Measurements from ENCODE around the gene DNM2.

DNA sequence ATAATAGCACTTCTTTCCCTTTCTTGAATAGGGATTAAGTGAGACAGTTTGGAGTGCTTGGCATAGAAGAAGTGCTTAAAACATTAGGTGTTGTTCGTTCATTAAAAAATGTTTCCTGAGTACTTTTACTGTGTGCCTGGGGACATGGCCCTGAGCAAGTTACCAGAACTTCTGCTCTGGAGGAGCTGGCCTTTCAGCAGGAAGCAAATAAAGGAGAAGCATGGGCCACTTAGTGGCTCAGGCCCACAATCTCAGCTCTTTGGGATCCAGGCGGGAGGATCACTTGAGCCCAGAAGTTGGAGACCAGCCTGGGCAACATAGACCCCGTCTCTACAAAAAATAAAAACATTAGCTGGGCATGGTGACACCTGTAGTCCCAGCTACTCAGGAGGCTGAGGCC lies 5.7 kb downstream of the DNM2 start:
- TF ChIP-seq, protein P1, sequence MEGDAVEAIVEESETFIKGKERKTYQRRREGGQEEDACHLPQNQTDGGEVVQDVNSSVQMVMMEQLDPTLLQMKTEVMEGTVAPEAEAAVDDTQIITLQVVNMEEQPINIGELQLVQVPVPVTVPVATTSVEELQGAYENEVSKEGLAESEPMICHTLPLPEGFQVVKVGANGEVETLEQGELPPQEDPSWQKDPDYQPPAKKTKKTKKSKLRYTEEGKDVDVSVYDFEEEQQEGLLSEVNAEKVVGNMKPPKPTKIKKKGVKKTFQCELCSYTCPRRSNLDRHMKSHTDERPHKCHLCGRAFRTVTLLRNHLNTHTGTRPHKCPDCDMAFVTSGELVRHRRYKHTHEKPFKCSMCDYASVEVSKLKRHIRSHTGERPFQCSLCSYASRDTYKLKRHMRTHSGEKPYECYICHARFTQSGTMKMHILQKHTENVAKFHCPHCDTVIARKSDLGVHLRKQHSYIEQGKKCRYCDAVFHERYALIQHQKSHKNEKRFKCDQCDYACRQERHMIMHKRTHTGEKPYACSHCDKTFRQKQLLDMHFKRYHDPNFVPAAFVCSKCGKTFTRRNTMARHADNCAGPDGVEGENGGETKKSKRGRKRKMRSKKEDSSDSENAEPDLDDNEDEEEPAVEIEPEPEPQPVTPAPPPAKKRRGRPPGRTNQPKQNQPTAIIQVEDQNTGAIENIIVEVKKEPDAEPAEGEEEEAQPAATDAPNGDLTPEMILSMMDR (conservative IDR thresholded peaks at IDR 0.05), result no peak
- no peak for TF ChIP-seq ZFX (IDR thresholded peaks at IDR 0.05)
